T-helper 2 cell treated with Interferon-gamma antibody and Interleukin-4, amounts not matched to agents 5 μg/mL and 100 μg/mL, for 36 hours (primary cell): ENCODE results near the gene MAP7.
A peak's percentile ranks its signal among the peaks of the same experiment; 100 is the strongest.

Experiments used
- DNase-seq: peaks from one replicate; pipeline ENCODE4 v3.0.0; 2021; ENCODE audit warnings: low spot score
- H3K27ac Mint-ChIP-seq: one replicate; pipeline ENCODE4 v1.8.0; 2021; ENCODE audit warnings: mild to moderate bottlenecking, mixed read lengths
- H3K27me3 Mint-ChIP-seq: one replicate; pipeline ENCODE4 v1.8.0; 2021; ENCODE audit warnings: low read depth, mixed read lengths
- H3K36me3 Mint-ChIP-seq: one replicate; pipeline ENCODE4 v1.8.0; 2021; ENCODE audit warnings: low read depth, mixed read lengths
- H3K4me1 Mint-ChIP-seq: one replicate; pipeline ENCODE4 v1.8.0; 2021; ENCODE audit warnings: low read depth, mixed read lengths
- H3K4me3 Mint-ChIP-seq: one replicate; pipeline ENCODE4 v1.8.0; 2022; ENCODE audit warnings: mild to moderate bottlenecking, moderate library complexity, mixed read lengths
- H3K9me3 Mint-ChIP-seq: one replicate; pipeline ENCODE4 v1.8.0; 2021; ENCODE audit warnings: mixed read lengths

MAP7 gene

GRCh38 chr6:136549300-136550044 lies 750 bp downstream of the MAP7 start:
- no peaks in the 10 kb centered on the region for H3K9me3 Mint-ChIP-seq
- peaks cover 3% of the 10 kb centered on the region for H3K4me1 Mint-ChIP-seq
- peaks cover 71% of the 10 kb centered on the region for H3K27me3 Mint-ChIP-seq
- H3K4me3 Mint-ChIP-seq, result peak overlapping the region; percentile 70
- DNase-seq, result no peak
- H3K27ac Mint-ChIP-seq, result no peak overlapping the region
- no peaks in the 10 kb centered on the region for H3K36me3 Mint-ChIP-seq

GRCh38 chr6:136548582-136549299 lies 1.5 kb downstream of the MAP7 start:
- Mint-ChIP-seq H3K36me3 (no peaks in the 10 kb centered on the region), H3K4me3 (peak overlapping the region; percentile 70), H3K9me3 (no peaks in the 10 kb centered on the region), H3K27me3 (peaks cover 74% of the 10 kb centered on the region), H3K27ac (no peak overlapping the region), H3K4me1 (peaks cover 3% of the 10 kb centered on the region)
- no peak for DNase-seq

DNA sequence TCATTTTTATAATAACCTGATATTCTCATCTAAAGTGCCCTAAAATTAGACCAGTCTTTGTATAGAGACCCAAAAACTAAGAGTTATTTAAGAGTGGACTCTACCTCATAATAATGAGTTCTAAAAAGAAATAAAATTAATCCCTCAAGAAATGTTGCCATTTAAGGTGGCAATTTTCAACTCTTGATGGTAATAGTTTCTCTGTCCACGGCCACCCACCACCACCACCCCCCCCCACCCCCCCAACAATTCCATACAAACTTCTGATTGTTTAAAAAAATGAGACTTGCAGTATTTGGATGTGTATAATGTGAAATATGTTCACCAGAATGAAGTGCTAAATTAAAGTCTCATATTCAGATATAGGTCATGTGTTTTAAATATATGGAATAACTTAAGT lies 2.4 kb downstream of the MAP7 start:
- Mint-ChIP-seq H3K9me3 (no peaks in the 10 kb centered on the region), H3K4me3 (no peak overlapping the region), H3K27ac (no peak overlapping the region), H3K27me3 (peaks cover 69% of the 10 kb centered on the region), H3K36me3 (no peaks in the 10 kb centered on the region), H3K4me1 (peaks cover 3% of the 10 kb centered on the region)
- no peak for DNase-seq

DNA sequence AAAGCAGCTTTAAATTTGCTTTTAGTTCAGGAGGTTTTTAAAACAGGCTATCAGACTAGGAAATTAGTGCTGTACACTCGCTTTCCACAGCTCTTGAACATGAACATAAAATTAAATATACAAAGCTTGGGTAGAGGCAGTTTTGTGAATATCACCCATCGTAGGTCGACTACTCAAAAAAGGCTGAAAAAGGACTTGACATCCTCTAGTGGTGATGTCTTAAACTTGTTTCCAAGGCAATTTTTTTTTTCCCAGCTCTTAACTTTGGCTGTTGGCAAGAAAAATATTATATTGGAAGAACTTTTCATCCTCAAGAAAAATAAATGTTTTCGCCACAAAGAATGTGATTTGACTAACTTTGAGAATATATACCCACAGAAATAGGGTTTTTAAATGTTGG lies 2.9 kb downstream of the MAP7 start:
- Mint-ChIP-seq H3K4me3 (no peak overlapping the region), H3K4me1 (peaks cover 3% of the 10 kb centered on the region), H3K36me3 (no peaks in the 10 kb centered on the region), H3K9me3 (no peaks in the 10 kb centered on the region), H3K27ac (no peak overlapping the region), H3K27me3 (peaks cover 67% of the 10 kb centered on the region)
- no peak for DNase-seq

DNA sequence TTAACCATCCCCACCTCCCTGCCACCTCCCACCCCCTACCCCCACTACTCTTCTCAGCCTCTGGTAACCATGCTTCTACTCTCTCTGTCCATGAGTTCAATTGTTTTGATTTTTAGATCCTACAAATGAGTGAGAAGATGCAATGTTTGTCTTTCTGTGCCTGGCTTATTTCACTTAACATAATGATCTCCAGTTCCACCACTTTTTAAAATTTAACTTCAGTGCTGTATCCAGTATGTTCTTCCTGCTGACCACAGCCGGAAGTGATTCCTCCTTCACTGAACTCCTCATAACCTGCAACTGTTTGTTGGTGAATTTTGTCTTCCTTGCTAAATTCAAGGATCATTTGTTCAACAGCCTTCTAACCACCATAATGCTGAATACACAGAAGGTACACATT lies 3.9 kb downstream of the MAP7 start:
- DNase-seq, result no peak
- no peaks in the 10 kb centered on the region for H3K36me3 Mint-ChIP-seq
- H3K27ac Mint-ChIP-seq, result no peak overlapping the region
- H3K9me3 Mint-ChIP-seq, result no peaks in the 10 kb centered on the region
- no peak overlapping the region for H3K4me3 Mint-ChIP-seq
- peaks cover 3% of the 10 kb centered on the region for H3K4me1 Mint-ChIP-seq
- peaks cover 61% of the 10 kb centered on the region for H3K27me3 Mint-ChIP-seq

DNA sequence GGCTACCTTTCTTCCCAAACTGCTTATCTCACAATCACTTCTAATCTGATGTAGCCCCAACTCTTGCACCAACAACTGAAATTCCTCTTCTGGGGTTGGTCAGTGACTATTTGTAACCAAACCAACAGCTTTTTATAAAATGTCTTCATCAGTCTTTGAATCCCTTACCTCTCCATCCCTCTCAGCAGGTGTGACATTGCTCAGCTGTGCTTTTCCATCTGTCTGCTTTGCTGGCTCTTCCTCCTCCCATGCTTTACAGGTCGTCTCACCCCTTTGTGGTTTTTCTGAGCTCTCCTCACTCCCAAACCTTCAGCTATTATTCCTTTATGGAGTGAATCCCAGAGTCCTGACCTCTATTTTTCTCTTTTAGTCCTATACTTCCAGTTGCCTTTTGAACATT lies 5.9 kb downstream of the MAP7 start:
- H3K36me3 Mint-ChIP-seq, result no peaks in the 10 kb centered on the region
- H3K27ac Mint-ChIP-seq, result no peak overlapping the region
- no peak overlapping the region for H3K4me3 Mint-ChIP-seq
- H3K27me3 Mint-ChIP-seq, result peaks cover 61% of the 10 kb centered on the region
- H3K4me1 Mint-ChIP-seq, result peaks cover 3% of the 10 kb centered on the region
- DNase-seq, result no peak
- no peaks in the 10 kb centered on the region for H3K9me3 Mint-ChIP-seq

DNA sequence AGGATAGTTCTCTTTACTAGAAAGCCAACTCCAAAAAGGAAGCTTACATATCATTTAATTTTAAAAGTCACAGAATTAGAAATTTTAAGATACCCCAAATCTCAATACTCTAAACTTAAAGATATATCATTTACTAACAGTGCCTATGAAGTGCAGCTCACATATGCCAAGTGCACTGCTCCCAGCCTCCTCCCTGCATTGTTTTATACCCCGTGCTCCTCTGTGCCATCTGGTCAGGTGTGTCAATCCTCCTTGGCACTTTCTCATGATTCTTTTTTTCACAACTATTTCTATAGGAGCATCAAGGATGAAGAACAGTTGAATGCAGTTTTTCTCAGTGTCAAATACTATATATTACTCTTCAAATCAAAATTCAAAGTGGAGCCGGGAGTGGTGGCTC lies 8.8 kb downstream of the MAP7 start:
- Mint-ChIP-seq H3K9me3 (no peaks in the 10 kb centered on the region), H3K36me3 (no peaks in the 10 kb centered on the region), H3K4me1 (no peaks in the 10 kb centered on the region), H3K27ac (no peak overlapping the region), H3K27me3 (peaks cover 35% of the 10 kb centered on the region), H3K4me3 (no peak overlapping the region)
- no peak for DNase-seq

DNA sequence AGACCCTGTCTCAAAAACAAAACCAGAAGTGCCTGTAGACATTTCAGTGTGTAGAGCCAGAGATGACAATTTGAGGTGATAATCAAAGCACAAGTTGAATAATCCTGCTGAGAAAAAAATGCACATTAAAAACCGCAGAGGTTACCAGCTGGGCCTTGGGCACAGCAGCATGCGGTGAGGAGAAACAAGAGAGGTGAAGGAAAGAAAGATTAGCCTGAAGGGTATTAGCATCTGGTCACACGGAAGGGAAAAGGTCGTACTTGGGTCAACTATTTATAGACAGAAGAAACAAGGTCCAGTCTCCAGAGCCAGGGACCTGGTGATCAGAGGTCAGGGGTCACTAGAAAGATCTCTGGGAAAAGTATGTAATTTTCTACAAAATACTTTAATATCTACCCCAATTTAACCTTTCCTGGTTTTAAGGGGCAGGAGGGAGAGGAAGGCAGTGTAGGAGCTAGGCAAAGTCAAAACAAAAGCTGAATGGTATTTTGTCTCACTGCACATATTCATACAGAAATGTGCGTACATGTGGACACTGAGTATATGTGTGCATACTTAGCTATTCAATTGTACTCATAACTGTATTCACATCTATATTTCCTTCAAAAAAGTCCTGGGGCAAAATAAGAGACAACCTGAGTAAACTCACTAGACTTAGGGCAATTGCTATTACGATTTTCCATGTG lies 10.1 kb downstream of the MAP7 start:
- Mint-ChIP-seq H3K4me1 (peaks cover under 1% of the 10 kb centered on the region), H3K4me3 (no peak overlapping the region), H3K36me3 (no peaks in the 10 kb centered on the region), H3K27ac (no peak overlapping the region), H3K27me3 (peaks cover 31% of the 10 kb centered on the region), H3K9me3 (peaks cover 3% of the 10 kb centered on the region)
- DNase-seq, result no peak

DNA sequence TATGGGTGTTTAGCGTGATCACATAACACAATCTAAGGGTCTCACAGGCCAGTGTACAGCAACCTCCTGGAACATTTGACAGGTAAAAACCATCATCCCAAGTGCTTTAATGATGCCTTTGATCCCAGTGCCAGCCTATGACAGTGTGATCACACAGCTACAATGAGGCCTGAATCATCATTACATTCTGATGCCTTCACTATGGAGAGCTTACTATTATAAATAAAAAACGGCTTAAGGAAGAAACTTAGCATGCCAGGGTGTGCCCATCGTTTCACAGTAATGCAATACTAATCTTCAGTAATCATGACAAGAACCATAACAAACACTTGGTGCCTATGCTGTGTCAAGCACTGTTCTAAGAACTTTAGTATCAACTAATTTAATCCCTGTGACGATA lies 11.4 kb downstream of the MAP7 start:
- H3K36me3 Mint-ChIP-seq, result no peaks in the 10 kb centered on the region
- peaks cover 30% of the 10 kb centered on the region for H3K27me3 Mint-ChIP-seq
- no peak overlapping the region for H3K27ac Mint-ChIP-seq
- no peak for DNase-seq
- no peak overlapping the region for H3K4me3 Mint-ChIP-seq
- H3K4me1 Mint-ChIP-seq, result peaks cover 2% of the 10 kb centered on the region
- peaks cover 3% of the 10 kb centered on the region for H3K9me3 Mint-ChIP-seq

- Mint-ChIP-seq H3K36me3 (no peaks in the 10 kb centered on the region), H3K27me3 (peaks cover 38% of the 10 kb centered on the region), H3K4me3 (no peak overlapping the region), H3K27ac (no peak overlapping the region), H3K9me3 (peaks cover 3% of the 10 kb centered on the region), H3K4me1 (peaks cover 2% of the 10 kb centered on the region)
- DNase-seq, result no peak
Observed at GRCh38 chr6:136535880-136536650, 14.2 kb downstream of the MAP7 start.

GRCh38 chr6:136535017-136535765 lies 15.0 kb downstream of the MAP7 start:
- no peak for DNase-seq
- Mint-ChIP-seq H3K4me1 (peaks cover 2% of the 10 kb centered on the region), H3K36me3 (no peaks in the 10 kb centered on the region), H3K27ac (no peak overlapping the region), H3K9me3 (peaks cover 3% of the 10 kb centered on the region), H3K27me3 (peaks cover 35% of the 10 kb centered on the region), H3K4me3 (no peak overlapping the region)

- peaks cover 33% of the 10 kb centered on the region for H3K27me3 Mint-ChIP-seq
- H3K4me1 Mint-ChIP-seq, result peaks cover 2% of the 10 kb centered on the region
- H3K4me3 Mint-ChIP-seq, result no peak overlapping the region
- peaks cover 3% of the 10 kb centered on the region for H3K9me3 Mint-ChIP-seq
- DNase-seq, result no peak
- no peak overlapping the region for H3K27ac Mint-ChIP-seq
- no peaks in the 10 kb centered on the region for H3K36me3 Mint-ChIP-seq
Observed at GRCh38 chr6:136534268-136534667, 16.0 kb downstream of the MAP7 start.

DNA sequence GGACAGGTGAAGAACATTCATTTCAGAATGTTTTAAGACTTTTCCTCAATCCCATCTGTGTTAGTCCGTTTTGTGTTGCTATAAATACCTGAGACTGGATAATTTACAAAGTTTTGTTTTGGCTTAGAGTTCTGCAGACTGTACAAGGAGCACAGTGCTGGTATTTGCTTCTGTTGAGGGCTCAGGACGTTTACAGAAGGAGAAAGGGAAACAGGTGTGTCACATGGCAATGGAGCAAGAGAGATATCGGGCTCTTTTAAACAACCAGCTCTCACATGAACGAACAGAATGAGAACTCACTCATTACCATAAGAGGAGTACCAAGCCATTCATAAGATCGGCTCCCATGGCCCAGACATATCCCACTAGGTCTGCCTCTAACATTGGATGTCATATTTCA lies 16.7 kb downstream of the MAP7 start:
- no peaks in the 10 kb centered on the region for H3K36me3 Mint-ChIP-seq
- DNase-seq, result no peak
- H3K4me1 Mint-ChIP-seq, result peaks cover 2% of the 10 kb centered on the region
- no peak overlapping the region for H3K27ac Mint-ChIP-seq
- H3K4me3 Mint-ChIP-seq, result no peak overlapping the region
- H3K9me3 Mint-ChIP-seq, result peaks cover 3% of the 10 kb centered on the region
- peaks cover 34% of the 10 kb centered on the region for H3K27me3 Mint-ChIP-seq
